Esophagus muscularis mucosa (tissue), 4 donors: ENCODE results near the gene TMED5.

Experiments
- EP300 ChIP-seq: sonication (generic); formaldehyde crosslinking; IDR thresholded peaks from one replicate; pipeline ENCODE4 v1.6.1; 2017; ENCODE audit warnings: antibody characterized with exemption
- POLR2A ChIP-seq: fragments of 450-650 bp; IDR thresholded peaks from one replicate; pipeline ENCODE4 v1.6.1; 2017; ENCODE audit warnings: antibody characterized with exemption, moderate library complexity, mild to moderate bottlenecking, low read depth
- POLR2AphosphoS5 ChIP-seq, 2 donors: sonication (generic); formaldehyde crosslinking; IDR thresholded peaks; one replicate each; pipeline ENCODE4 v1.6.1; 2017; ENCODE audit warnings: antibody characterized with exemption in 2 of 2
- TF ChIP-seq, protein P1 (sequence below), 3 experiments: fragments of 200-600 bp in 2 of 3; fragments of 450-650 bp in 1 of 3; sonication (generic) in 2 of 3; IDR thresholded peaks; one replicate each; pipeline ENCODE4 v1.5.1; 2017 to 2019; ENCODE audit warnings: antibody characterized with exemption in 3 of 3, mild to moderate bottlenecking in 2 of 3, moderate library complexity in 1 of 3

DNA sequence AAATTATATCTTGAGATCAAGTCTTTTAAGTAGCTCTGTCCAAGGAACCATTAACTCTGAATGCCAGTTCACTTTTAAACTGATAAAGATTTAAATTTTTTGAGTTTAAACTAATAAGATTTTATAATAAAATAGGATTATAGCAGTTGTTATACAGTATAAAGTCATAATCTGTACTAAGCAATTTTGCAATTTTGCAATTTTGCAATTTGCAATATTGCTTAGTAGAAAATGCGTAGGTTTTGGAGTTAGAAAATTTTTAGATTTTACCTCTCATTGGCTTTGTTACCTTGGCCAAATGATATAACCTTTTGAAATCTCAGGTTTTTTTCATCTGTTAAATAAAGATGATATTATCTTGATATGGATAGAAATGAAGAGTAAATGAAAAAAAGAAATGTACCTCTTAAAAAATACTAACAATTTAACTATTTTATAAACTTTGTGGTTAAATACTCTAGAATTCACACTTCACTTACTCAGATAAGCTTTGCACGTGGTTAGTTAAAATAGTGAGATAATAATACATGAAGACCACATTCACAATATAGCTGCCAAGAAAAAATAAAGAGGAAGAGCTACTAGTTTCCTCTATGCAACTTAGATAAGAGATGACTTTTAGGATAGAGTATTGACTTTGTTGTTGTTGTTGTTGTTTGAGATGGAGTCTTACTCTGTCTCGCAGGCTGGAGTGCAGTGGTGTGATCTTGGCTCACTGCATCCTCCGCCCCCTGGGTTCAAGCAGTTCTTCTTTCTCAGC lies 14.2 kb upstream of the TMED5 start:
- TF ChIP-seq, protein P1, sequence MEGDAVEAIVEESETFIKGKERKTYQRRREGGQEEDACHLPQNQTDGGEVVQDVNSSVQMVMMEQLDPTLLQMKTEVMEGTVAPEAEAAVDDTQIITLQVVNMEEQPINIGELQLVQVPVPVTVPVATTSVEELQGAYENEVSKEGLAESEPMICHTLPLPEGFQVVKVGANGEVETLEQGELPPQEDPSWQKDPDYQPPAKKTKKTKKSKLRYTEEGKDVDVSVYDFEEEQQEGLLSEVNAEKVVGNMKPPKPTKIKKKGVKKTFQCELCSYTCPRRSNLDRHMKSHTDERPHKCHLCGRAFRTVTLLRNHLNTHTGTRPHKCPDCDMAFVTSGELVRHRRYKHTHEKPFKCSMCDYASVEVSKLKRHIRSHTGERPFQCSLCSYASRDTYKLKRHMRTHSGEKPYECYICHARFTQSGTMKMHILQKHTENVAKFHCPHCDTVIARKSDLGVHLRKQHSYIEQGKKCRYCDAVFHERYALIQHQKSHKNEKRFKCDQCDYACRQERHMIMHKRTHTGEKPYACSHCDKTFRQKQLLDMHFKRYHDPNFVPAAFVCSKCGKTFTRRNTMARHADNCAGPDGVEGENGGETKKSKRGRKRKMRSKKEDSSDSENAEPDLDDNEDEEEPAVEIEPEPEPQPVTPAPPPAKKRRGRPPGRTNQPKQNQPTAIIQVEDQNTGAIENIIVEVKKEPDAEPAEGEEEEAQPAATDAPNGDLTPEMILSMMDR (IDR thresholded peaks at IDR 0.05): no peak
- no peak for TF ChIP-seq POLR2AphosphoS5 (IDR thresholded peaks at IDR 0.05)
- no peak for TF ChIP-seq POLR2A
- no peak for TF ChIP-seq EP300
